Measurements from ENCODE around the gene DDX10. TPM values are rescaled to one million over a fixed set of nuclear protein-coding genes. Genes with fewer than 3 reads are reported as not detected.

DDX10 gene
- total and polyA plus RNA-seq, 4 donors: 8.0 to 11.8 (median 9.0) TPM

GRCh38 chr11:108743851-108744250 is 79.0 kb downstream of the DDX10 start:
- WGBS: 94% methylated on average over 3 of the region's 3 CpGs
- no peaks in the 10 kb centered on the region for H3K36me3 ChIP-seq (ENCODE audit: control insufficient read depth in 4 of 4, insufficient read depth in 3 of 4, low read depth in 1 of 4, low read length in 3 of 4)

GRCh38 chr11:108748968-108749367 is 84.1 kb downstream of the DDX10 start:
- H3K27ac ChIP-seq (ENCODE audit: low read depth in 1 of 2, low read length in 2 of 2): no peak overlapping the region
- no peaks in the 10 kb centered on the region for H3K4me1 ChIP-seq (ENCODE audit: control insufficient read depth in 4 of 4, insufficient read depth in 4 of 4, low read length in 3 of 4)
- H3K9ac ChIP-seq (ENCODE audit: low read depth in 1 of 2, low read length in 2 of 2): no peak overlapping the region
- no peak overlapping the region for H3K4me3 ChIP-seq (ENCODE audit: low read depth in 1 of 3, low read length in 3 of 3)
- no peaks in the 10 kb centered on the region for H3K9me3 ChIP-seq (ENCODE audit: control insufficient read depth in 4 of 4, low read length in 3 of 4)
- WGBS: 98% methylated on average over 6 of the region's 6 CpGs
- DNase-seq (ENCODE audit: low spot score): no peak
- H3K36me3 ChIP-seq (ENCODE audit: control insufficient read depth in 4 of 4, insufficient read depth in 3 of 4, low read depth in 1 of 4, low read length in 3 of 4): no peaks in the 10 kb centered on the region
- TF ChIP-seq SP1 (IDR thresholded peaks at IDR 0.05) (no peak), MAX (IDR thresholded peaks at IDR 0.05) (no peak), REST (IDR thresholded peaks at IDR 0.05) (no peak), ZBTB33 (IDR thresholded peaks at IDR 0.05) (no peak), CTCF (IDR thresholded peaks at IDR 0.05; ENCODE audit: low read depth, low read length, missing input control) (no peak), HNF4A (conservative IDR thresholded peaks at IDR 0.05) (no peak), ATF3 (IDR thresholded peaks at IDR 0.05) (no peak), GABPA (IDR thresholded peaks at IDR 0.05 in 1 of 2, conservative IDR thresholded peaks at IDR 0.05 in 1 of 2) (no peak), HNF4G (IDR thresholded peaks at IDR 0.05) (no peak), JUND (IDR thresholded peaks at IDR 0.05) (no peak), FOXA1 (IDR thresholded peaks at IDR 0.05) (no peak), RXRA (IDR thresholded peaks at IDR 0.05) (no peak), RAD21 (IDR thresholded peaks at IDR 0.05) (no peak), EGR1 (IDR thresholded peaks at IDR 0.05; ENCODE audit: low read depth in 2 of 2) (no peak), FOXA2 (IDR thresholded peaks at IDR 0.05) (no peak), YY1 (IDR thresholded peaks at IDR 0.05) (no peak), NR2F2 (IDR thresholded peaks at IDR 0.05) (no peak), TAF1 (conservative IDR thresholded peaks at IDR 0.05) (no peak)
- H3K27me3 ChIP-seq (ENCODE audit: control insufficient read depth in 4 of 4, insufficient read depth in 4 of 4, low read length in 3 of 4): no peaks in the 10 kb centered on the region

More at GRCh38 chr11:108743851-108744250, 79.0 kb downstream of the DDX10 start:
- Histone ChIP-seq H3K27me3 (ENCODE audit: control insufficient read depth in 4 of 4, insufficient read depth in 4 of 4, low read length in 3 of 4) (no peaks in the 10 kb centered on the region), H3K9ac (ENCODE audit: low read depth in 1 of 2, low read length in 2 of 2) (no peak overlapping the region), H3K9me3 (ENCODE audit: control insufficient read depth in 4 of 4, low read length in 3 of 4) (no peaks in the 10 kb centered on the region), H3K4me1 (ENCODE audit: control insufficient read depth in 4 of 4, insufficient read depth in 4 of 4, low read length in 3 of 4) (no peaks in the 10 kb centered on the region), H3K4me3 (ENCODE audit: low read depth in 1 of 3, low read length in 3 of 3) (no peak overlapping the region), H3K27ac (ENCODE audit: low read depth in 1 of 2, low read length in 2 of 2) (no peak overlapping the region)
- TF ChIP-seq FOXA1 (IDR thresholded peaks at IDR 0.05) (no peak), HNF4G (IDR thresholded peaks at IDR 0.05) (no peak), YY1 (IDR thresholded peaks at IDR 0.05) (no peak), ATF3 (IDR thresholded peaks at IDR 0.05) (no peak), NR2F2 (IDR thresholded peaks at IDR 0.05) (no peak)
- DNase-seq (ENCODE audit: low spot score): no peak
